Spleen (tissue), 11 donors: ENCODE results near the gene FILIP1L. TPM values are rescaled to one million over a fixed set of nuclear protein-coding genes. Genes with fewer than 3 reads are reported as not detected.
A peak's percentile ranks its signal among the peaks of the same experiment; 100 is the strongest.

Experiments used
- DNase-seq: peaks from one replicate; pipeline ENCODE4 v3.0.0-alpha.2; 2020
- H3K27ac ChIP-seq, 8 donors: fragments of 200-600 bp; sonication (generic) in 7 of 8; 1 replicate in 4 of 8; 2 replicates in 4 of 8; pipeline versions ENCODE4 v1.5.0 to v1.8.0; 2016 to 2021; ENCODE audit warnings: inconsistent platforms in 4 of 8, mild to moderate bottlenecking in 4 of 8, moderate library complexity in 1 of 8
- H3K27me3 ChIP-seq, 7 donors: fragments of 200-600 bp; sonication (generic) in 6 of 7; replicated peaks in 1 of 7; 1 replicate in 4 of 7; 2 replicates in 3 of 7; pipeline versions ENCODE4 v1.5.0 to v1.8.0; 2016 to 2021; ENCODE audit warnings: inconsistent platforms in 3 of 7, mild to moderate bottlenecking in 1 of 7
- H3K36me3 ChIP-seq, 6 donors: fragments of 200-600 bp; sonication (generic) in 5 of 6; 1 replicate in 4 of 6; 2 replicates in 2 of 6; pipeline versions ENCODE4 v1.5.0 to v1.8.0; 2016 to 2021; ENCODE audit warnings: inconsistent platforms in 2 of 6
- H3K4me1 ChIP-seq, 6 donors: fragments of 200-600 bp; sonication (generic) in 5 of 6; 1 replicate in 3 of 6; 2 replicates in 3 of 6; pipeline versions ENCODE4 v1.5.0 to v1.8.0; 2016 to 2021; ENCODE audit warnings: inconsistent platforms in 3 of 6
- H3K4me3 ChIP-seq, 8 donors: fragments of 200-600 bp; sonication (generic) in 7 of 8; 1 replicate in 4 of 8; 2 replicates in 4 of 8; pipeline versions ENCODE4 v1.5.0 to v1.8.0; 2016 to 2021; ENCODE audit warnings: inconsistent platforms in 4 of 8, mild to moderate bottlenecking in 4 of 8, moderate library complexity in 2 of 8
- H3K9me3 ChIP-seq, 8 donors: fragments of 200-600 bp; sonication (generic) in 7 of 8; 1 replicate in 4 of 8; 2 replicates in 4 of 8; pipeline versions ENCODE4 v1.5.0 to v1.8.0; 2016 to 2021; ENCODE audit warnings: inconsistent platforms in 4 of 8
- POLR2A ChIP-seq, 3 donors: fragments of 450-650 bp; IDR thresholded peaks; one replicate each; pipeline ENCODE4 v1.5.1; 2017; ENCODE audit warnings: antibody characterized with exemption in 3 of 3, mild to moderate bottlenecking in 1 of 3
- POLR2AphosphoS5 ChIP-seq, 3 donors: sonication (generic); formaldehyde crosslinking; IDR thresholded peaks; one replicate each; pipeline ENCODE4 v1.5.1; 2017; ENCODE audit warnings: antibody characterized with exemption in 3 of 3
- WGBS, 5 donors: extraction: QIAGEN DNeasy Blood & Tissue Kit in 3 of 5; methylation state at CpG; one replicate each; pipeline versions ENCODE4 v1.1.5 to v1.1.7; 2013 to 2018; 5-methylcytosine and 5-hydroxymethylcytosine counted together
- intact Hi-C: fragments of 100-400 bp; cut with DNase I; formaldehyde crosslinking; loops from one replicate; pipeline ENCODE4 v1.15.0; 2023; ENCODE audit warnings: low total_unique reads
- polyA plus RNA-seq, 3 donors: library from polyadenylated mRNA; stranded (reverse); fragments of 200-250 nt; gene quantifications; one replicate each; pipeline ENCODE4 v1.2.1, GENCODE V29; 2013
- total RNA-seq, 7 donors: library from RNA; depleted of rRNA in 3 of 7; stranded (reverse); fragments of >200 nt in 3 of 7; fragmentation: NEBNext Ultra II Directional in 4 of 7; extraction: Animal tissue kit (Norgen Biotek cat#: 25700) in 4 of 7; gene quantifications; one replicate each; pipeline versions ENCODE4 v1.1.0 to v1.2.1, GENCODE V29; 2016 to 2021
- TF ChIP-seq, protein P1 (sequence below), 11 experiments: fragments of 200-600 bp in 7 of 11; fragments of 450-650 bp in 4 of 11; sonication (generic) in 4 of 11; IDR thresholded peaks in 8 of 11; conservative IDR thresholded peaks in 3 of 11; 1 replicate in 7 of 11; 2 replicates in 4 of 11; pipeline versions ENCODE4 v1.4.0 to v1.8.0; 2016 to 2021; ENCODE audit warnings: antibody characterized with exemption in 11 of 11, inconsistent platforms in 4 of 11, mild to moderate bottlenecking in 1 of 11
- donor health status: healthy with polysubstance abuse.
- donor health status: DM: no; HTN: no; CAD: no; lungs with moderate emphysema.
- donor health status: DM: no; HTN: no; CAD: no.
- donor health status: Bipolar disorder and iron deficiency.
- donor health status: healthy.
- donor health status: DM: no; HTN: no; CAD: no.
- donor health status: DM: yes; HTN: yes; CAD: no.

Gene FILIP1L
- total and polyA plus RNA-seq, 10 donors = 11.1 to 47.7 (median 30.9) TPM

- 1 to 5% (median 2%) methylated on average over 22 to 63 of the region's 63 CpGs for WGBS, 5 donors
- peak; percentile 92 to 94 (median 93) for TF ChIP-seq POLR2AphosphoS5 (IDR thresholded peaks at IDR 0.05)
- TF ChIP-seq, protein P1, sequence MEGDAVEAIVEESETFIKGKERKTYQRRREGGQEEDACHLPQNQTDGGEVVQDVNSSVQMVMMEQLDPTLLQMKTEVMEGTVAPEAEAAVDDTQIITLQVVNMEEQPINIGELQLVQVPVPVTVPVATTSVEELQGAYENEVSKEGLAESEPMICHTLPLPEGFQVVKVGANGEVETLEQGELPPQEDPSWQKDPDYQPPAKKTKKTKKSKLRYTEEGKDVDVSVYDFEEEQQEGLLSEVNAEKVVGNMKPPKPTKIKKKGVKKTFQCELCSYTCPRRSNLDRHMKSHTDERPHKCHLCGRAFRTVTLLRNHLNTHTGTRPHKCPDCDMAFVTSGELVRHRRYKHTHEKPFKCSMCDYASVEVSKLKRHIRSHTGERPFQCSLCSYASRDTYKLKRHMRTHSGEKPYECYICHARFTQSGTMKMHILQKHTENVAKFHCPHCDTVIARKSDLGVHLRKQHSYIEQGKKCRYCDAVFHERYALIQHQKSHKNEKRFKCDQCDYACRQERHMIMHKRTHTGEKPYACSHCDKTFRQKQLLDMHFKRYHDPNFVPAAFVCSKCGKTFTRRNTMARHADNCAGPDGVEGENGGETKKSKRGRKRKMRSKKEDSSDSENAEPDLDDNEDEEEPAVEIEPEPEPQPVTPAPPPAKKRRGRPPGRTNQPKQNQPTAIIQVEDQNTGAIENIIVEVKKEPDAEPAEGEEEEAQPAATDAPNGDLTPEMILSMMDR (IDR thresholded peaks at IDR 0.05 in 8 of 11, conservative IDR thresholded peaks at IDR 0.05 in 3 of 11) = peak in 3 of 11 experiments; percentile 16 to 21 (median 17)
- peak in 1 of 3 donors; percentile 49 for TF ChIP-seq POLR2A (IDR thresholded peaks at IDR 0.05)
- Histone ChIP-seq H3K27ac (peak overlapping the region; percentile 61 to 88 (median 85)), H3K4me1 (peaks cover 0 to 41% (median 20%) of the 10 kb centered on the region in 6 donors), H3K36me3 (no peaks in the 10 kb centered on the region), H3K27me3 (peaks cover 0 to 13% (median 0%) of the 10 kb centered on the region in 7 donors), H3K9me3 (no peaks in the 10 kb centered on the region), H3K4me3 (peak overlapping the region; percentile 34 to 73 (median 51))
- DNase-seq = peak; percentile 94
- intact Hi-C loops = loop anchor here (10.0 kb wide), 1 partner anchor 169 kb away; no protein-coding TSS in a partner anchor
Observed at GRCh38 chr3:99875929-99876841, 238.1 kb downstream of the FILIP1L start.

DNA sequence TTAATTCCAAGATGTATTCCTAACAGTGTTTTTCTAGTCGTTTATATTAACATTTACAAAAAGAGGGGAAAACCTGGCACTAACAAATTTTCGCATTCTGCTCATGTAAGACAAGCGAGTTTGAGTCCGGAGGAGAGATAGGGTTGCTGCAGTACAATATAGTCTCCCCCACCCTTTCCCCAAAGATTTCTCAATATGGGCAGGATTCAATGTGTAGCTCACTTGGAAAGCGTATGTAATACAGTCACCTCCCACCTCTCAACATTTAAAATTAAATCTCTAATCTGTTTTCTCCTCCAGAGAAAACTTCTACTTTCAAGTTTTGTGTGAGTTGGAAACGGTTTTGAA, 238.7 kb downstream of the FILIP1L start:
- 1 to 5% (median 3%) methylated on average over 6 of the region's 6 CpGs for WGBS, 5 donors
- intact Hi-C loops = loop anchor here (10.0 kb wide), 1 partner anchor 169 kb away; no protein-coding TSS in a partner anchor
- Histone ChIP-seq H3K4me1 (peaks cover 0 to 36% (median 21%) of the 10 kb centered on the region in 6 donors), H3K36me3 (no peaks in the 10 kb centered on the region), H3K27me3 (peaks cover 0 to 13% (median 0%) of the 10 kb centered on the region in 7 donors), H3K27ac (peak overlapping the region; percentile 61 to 88 (median 85)), H3K9me3 (no peaks in the 10 kb centered on the region), H3K4me3 (peak overlapping the region; percentile 34 to 73 (median 51))
- no peak for DNase-seq
- no peak for TF ChIP-seq POLR2AphosphoS5 (IDR thresholded peaks at IDR 0.05)
- TF ChIP-seq, protein P1 (IDR thresholded peaks at IDR 0.05 in 8 of 11, conservative IDR thresholded peaks at IDR 0.05 in 3 of 11) = no peak
- no peak for TF ChIP-seq POLR2A (IDR thresholded peaks at IDR 0.05)

DNA sequence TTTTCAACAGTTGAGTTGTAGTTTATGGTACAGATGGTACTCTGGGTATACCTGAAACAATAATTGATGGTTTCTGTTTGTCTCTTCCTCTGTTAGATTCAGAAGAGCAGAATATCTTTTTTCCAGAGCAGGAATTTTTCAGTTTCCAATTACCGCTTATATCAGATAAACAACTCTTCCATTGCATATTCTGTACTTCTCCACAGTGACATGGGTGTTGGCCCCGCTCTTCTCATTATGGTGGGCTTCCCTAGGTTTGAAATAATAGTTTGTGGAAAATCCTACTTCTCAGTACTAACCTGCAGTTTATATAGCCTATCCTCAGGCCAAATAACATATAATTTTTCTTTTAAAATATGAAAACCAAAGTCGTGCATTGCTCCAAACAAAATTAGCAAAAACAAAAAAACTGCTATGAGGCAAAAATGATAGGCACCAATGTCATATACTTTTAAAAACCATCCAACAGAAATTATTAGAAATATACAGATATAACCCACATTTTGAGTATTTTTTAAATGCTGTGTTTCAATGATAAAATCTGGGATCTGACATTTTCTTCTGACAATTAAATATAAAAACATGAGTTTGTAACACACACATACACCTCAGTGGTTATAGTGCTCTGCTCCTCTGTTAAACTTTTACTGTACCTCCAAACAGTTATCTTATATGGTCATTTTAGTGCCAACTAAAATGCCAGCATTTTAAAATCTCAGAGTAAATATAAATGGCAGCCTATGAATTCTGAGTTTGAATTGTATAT, 239.9 kb downstream of the FILIP1L start:
- DNase-seq = no peak
- Histone ChIP-seq H3K27me3 (peaks cover 0 to 13% (median 0%) of the 10 kb centered on the region in 7 donors), H3K27ac (peak overlapping the region in 7 of 8 donors; percentile 21 to 88 (median 84)), H3K4me3 (peak overlapping the region in 5 of 8 donors; percentile 34 to 73 (median 49)), H3K4me1 (peaks cover 0 to 36% (median 21%) of the 10 kb centered on the region in 6 donors), H3K36me3 (no peaks in the 10 kb centered on the region), H3K9me3 (no peaks in the 10 kb centered on the region)
- WGBS, 5 donors = 80 to 97% (median 88%) methylated on average over 3 of the region's 3 CpGs
- no peak for TF ChIP-seq POLR2A (IDR thresholded peaks at IDR 0.05)
- TF ChIP-seq POLR2AphosphoS5 (IDR thresholded peaks at IDR 0.05) = no peak
- TF ChIP-seq, protein P1 (IDR thresholded peaks at IDR 0.05 in 8 of 11, conservative IDR thresholded peaks at IDR 0.05 in 3 of 11) = no peak
- intact Hi-C loops = loop anchor here (10.0 kb wide), 1 partner anchor 170 kb away; no protein-coding TSS in a partner anchor
